SKM-1 (cell line): ENCODE results near the gene ZNF516.

Experiments used
- DNase-seq: peaks from one replicate; lab custom pipeline; 2025; ENCODE audit not compliant: unreplicated experiment; lab: John Stamatoyannopoulos, UW

ZNF516 gene

DNA sequence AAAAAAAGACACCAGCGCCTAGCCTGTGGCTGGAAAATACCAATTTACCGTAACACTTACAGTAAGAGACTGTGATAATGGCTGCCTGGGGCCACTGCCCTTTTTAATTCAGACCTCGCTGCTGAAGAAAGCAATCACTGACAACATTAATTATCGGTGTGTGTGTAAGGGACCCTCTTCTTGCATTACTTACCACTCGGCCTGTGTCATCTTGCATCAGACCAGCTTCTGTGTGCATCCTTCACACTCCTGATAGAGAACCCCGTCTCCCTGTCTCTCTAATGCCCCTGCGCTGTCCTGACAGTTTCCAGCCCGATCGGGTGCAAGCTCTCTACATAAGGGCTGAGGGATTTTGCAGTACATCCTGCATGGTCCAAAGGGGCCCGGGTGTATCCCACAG lies 124.4 kb downstream of the ZNF516 start:
- no peak for DNase-seq

DNA sequence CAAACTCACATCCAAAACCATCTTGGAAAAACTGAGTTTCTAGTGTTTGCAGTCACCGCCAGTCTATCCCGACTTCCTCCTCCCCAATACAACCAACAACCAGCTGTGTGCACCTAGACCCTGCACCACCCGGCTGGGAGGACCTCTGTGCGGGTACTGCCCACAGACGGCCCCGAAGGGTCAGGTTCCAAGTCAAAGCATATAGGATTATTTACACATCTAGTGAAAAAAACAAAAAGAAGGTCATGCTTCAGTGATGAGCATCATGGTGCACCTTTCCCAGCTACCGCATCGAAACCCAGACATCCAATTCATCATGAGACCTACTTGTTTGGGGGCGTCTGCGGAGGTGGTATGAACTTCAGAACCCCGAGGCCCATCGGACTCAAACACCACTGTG lies 124.8 kb downstream of the ZNF516 start:
- DNase-seq: no peak

DNA sequence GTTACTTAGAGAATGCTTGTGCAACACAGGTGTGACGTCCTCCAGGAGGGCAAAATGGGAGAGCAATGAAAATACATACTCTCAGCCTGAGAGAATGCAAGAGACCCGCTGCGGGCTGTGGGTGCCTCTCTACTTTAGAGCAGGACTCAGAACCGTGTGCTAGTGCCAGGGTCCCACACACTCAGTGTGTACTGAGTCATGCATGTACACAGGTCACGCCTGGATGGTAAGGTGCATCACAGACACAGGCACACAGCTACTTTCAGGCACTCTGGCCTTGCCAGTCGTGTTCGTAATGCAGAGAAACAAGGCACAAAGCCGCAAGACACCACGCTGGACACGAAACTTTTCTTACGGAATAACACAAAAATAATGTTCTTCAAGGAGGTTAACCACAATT lies 125.3 kb downstream of the ZNF516 start:
- DNase-seq: no peak

DNA sequence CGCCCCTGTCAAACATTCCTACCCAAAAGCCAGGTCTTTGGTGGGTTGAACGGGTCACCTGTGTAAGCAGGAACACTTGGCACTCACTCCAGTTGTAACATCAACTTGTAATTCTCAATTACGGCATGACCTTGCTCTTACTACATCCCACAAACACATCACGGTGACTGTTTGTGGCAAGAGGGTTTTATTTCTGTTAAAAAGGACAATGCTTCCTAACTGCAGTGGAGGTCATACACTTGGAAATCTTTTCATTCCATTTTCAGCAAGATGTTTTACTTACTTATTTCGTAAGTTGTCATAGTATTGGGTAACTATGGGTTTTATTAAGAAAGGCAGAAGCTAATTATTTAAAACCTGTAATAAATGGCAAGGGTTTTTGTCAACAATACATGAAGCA lies 126.1 kb downstream of the ZNF516 start:
- no peak for DNase-seq

DNA sequence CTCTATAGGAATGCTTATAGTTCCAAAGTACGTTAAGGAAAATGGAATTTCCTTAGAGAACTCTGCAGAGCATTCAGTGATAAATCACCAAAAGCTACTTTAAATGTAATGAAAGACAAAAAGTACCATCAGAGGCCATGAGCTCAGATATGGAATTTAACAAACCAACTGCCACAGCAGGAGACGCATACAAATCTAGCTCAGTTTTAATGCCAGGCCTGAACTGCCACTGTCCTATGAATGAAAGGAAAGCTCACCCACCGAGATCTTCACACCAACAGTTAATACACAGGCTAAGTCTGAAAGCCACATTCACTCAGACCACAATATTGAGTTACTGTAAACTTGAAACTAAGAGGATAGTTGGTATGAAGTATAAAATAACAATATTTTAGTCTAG lies 126.8 kb downstream of the ZNF516 start:
- no peak for DNase-seq

DNA sequence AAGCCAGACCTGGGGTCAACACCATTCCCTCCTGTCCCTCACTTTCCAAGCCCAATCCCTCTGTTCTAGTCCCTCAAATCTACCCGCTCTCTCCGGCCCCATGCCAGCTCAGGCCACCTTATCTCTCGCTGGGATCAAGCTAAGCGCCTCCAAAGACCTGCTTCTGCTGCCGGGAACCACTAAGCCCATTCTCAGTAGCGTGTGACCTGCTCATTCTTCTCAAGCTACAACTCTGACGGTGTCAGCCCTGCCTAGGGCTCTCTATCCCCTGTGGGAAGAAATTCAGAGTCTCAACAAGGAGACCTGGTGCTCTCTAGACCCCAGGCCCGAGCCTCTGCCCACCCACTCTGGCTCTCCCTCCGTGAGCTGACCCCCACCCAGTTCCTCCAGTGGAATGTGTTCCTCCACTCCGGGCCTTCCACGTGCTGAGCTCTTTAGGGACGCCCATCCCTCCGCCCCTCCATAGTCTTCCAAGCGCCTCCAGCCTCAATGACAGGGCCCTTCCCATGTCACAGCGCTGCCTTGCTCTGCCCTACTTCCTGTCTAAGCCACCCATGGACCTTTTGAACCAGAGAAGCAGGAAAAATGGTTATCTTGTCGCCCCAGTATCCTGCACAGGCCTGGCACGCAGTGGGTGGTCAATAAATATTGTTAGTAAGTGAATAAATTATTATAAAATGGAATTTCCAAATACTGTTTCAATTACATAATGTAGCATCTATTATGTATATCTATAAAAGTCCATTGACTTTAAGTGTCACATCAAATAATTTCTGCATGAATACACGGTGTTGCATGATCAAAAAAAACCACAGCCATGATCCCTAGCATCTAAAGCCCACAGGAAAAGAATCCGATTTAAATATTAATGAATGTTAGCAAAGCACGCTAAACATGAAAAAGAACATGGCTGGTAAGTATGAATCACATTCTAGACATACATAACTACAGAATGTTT lies 127.6 kb downstream of the ZNF516 start:
- DNase-seq: no peak

DNA sequence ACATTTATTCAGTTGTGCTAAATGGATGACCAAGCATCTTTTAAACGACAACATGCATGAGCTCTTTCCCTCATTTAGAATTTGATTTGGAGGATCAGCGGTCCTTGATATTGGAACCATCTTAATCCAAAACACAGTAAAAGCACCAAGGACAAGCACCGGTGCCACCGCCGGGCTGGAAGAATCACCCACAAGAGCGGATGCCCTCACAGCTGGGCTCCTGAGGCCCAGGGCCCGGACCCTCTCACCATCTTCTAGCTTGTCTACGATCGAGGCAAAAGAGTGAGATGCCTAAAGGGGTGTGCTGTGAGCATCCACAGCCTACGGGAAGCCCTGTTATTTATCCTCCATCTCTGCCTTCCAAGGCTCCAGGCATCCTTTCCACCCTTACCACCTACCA lies 129.5 kb downstream of the ZNF516 start:
- DNase-seq: no peak

DNA sequence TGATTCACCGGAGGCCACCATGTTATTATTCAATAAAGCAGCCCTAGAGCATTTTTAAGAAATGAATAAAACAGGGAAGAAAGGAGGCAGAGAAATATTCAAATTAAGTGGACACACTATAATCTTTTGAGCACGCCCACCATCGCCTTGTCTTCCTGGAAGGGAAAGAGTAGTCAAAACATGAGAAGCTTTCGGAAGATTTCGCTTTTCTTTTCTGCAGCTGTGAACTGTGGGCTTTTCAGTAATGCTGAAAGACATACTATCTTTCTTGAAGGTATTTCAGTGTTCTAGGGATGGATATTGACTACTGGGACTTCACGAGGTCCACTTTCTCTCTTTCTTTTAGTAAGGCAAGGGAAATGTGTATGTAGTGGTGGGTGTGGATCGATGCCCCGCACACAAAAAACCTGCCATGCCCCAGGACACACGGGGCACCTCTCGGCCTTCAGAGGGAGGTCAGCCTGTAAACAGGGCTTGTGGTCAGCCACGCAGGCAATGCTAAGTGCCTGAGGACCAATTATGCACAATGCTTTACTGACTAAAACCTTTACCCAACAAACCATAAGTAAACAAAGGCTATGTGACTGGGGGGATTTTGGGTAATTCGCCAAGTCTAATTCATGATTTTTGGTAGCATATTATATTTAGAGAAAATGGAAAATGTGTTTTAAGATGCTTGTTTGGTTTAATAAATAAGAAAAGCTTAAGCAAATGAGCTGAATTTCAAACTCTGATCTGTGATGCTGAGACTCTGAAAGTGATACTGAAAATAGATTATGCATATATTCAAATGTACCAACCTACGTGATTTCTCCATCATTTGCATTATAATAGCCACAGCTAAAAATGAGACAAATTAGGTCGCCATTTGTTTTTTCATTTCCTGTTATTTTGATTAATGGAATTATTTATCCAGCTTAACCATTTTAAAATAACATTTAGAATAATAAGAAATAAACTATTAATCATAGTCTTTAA lies 130.5 kb downstream of the ZNF516 start:
- DNase-seq: no peak

DNA sequence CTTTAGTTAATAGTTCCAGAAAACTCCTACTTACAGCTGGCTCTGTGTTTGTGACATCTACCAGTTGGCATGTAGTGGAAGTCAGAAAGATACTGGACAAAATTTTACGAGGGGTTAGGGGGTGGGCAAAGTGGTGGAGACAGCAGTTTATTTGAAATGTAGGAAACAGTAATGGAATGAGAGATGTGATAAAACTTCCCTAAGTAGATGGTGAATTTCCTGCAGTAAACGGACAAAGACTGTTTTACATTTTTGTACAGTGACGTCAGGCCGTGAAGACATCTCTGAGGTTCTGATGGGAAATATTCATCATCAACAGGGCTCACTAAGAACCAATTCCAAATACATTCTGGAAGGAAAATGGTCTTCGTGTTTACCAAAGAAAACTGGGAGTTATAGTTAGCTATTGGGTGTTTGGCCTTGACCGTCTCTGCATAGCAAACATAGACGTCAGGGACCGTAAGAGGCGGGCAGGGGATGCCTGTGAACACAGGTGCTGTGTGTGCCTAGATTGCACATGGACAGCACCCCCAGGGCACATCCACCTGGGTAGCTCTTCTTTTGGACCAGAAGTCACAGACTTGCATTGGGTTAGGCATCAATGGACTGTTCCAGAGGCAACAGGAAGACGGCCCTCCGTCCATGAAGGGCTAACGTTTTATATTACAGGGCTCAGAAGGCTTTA lies 131.5 kb downstream of the ZNF516 start:
- no peak for DNase-seq

DNA sequence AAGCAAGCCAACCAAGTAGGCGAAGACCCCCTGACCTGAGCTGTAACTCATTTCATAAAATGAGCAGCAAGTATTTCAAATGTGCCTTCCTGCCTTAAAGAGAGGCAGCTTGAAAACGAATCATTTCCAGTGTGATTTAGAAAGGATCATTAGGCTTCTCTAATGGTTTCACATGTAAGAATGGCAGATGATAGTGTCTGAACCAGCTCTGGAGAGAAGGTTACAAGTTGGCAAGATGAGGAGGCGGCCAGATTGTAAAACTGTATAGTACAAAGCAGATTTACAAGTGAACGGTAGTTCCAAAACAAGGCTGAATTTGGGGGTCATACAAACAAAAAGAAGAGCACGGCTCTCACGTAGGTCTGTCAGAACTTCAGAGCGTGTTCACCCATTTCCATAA lies 132.4 kb downstream of the ZNF516 start:
- no peak for DNase-seq

DNA sequence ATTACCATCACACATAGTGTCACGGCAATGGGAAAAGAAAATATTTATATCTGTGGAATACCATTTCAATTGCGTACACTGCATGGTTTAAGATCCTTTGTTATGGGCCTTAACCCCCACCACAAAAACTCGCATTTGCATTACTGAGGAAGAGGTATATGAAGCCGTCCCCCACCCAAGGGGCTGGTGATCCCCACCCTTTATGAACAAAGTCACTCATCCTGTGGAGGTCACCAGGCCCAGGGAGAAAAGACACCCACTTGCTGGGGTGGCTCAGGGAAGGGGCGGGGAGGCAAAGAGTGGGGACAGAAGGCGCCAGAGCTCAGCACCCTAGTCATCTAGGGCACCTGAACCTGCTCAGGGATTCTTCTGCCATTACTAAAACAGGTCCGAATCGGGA lies 133.8 kb downstream of the ZNF516 start:
- no peak for DNase-seq

DNA sequence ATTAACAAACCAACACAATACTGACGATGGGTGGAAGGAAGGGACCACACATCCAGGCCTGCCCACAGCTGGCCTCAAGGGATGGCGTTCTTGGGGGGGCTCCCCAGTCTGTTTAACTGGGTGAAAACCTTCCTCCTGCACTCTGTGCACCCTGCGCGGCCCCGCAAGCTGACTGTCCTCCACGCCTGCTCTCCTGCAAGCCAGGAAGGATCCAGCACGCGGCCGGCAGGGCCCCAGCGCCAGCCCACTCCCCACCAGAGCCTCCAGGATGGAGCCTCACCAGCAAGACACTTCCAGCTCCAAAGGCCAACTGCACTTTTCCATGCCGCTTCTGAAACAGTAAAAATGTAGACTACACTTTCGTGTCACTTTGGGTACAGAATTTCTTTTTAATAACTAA lies 135.1 kb downstream of the ZNF516 start:
- no peak for DNase-seq

DNA sequence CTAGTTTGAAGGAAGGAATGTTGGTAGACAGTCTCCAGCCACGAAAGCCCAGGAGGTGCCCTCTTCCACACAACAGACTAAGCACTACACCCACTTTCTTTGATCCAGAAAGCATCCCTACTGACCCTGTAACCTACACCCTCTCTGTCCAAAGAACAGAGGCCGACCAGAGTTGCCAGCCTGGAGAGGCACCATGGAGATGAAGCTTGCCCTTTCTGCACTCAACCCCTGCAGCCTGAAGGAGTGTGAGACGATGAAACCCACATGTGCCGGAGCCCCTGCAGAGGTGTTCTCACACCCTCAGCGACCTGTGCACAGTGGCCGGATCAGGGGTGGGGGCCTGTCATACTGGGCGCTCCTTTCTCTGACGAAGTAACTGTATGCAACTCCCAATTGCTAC lies 136.3 kb downstream of the ZNF516 start:
- no peak for DNase-seq

DNA sequence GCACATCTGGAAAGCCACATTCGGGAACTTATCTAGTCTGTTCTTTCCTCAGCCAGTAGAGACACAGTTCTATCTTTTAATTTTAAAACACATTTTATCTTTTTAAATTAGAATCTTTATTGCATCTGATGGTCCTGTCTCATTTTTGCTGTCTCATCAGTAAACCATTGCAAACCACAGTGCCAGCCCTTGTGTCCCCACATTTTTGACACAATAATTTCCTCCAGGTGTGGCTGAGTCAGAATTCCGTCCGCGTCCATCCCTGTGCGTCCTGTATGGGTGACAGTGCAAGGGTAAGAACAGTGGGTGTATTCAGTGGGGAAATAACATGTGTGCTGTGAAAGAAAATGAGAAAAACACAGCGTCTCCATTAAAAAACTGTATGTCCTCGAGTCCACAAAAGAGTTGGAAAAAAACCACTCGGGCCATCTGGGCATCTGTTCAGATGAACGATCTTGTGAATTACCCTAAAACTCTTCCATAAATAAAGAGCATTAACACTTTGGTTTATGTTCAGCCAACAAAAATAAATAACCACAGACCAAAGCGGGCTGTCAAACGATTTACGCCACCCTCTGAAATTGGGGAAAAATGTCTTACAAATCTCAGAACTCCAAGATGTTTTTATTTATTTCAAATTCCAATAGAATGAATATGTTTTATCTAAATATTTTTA lies 137.3 kb downstream of the ZNF516 start:
- DNase-seq: no peak

DNA sequence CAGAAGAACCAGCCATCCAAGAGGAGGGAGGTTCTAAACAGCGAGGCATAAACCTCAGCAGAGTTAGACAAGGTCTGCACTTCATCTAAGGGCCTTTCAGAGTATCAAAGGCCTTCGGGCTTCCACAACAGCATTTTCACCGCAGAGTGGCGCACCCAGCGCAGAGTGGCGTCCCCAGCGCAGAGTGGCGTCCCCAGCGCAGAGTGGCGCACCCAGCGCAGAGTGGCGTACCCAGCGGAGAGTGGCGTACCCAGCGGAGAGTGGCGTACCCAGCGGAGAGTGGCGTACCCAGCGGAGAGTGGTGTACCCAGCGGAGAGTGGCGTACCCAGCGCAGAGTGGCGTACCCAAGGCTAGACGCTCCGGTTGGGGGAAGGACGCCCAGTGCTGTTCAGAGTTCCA lies 137.9 kb downstream of the ZNF516 start:
- DNase-seq: no peak

DNA sequence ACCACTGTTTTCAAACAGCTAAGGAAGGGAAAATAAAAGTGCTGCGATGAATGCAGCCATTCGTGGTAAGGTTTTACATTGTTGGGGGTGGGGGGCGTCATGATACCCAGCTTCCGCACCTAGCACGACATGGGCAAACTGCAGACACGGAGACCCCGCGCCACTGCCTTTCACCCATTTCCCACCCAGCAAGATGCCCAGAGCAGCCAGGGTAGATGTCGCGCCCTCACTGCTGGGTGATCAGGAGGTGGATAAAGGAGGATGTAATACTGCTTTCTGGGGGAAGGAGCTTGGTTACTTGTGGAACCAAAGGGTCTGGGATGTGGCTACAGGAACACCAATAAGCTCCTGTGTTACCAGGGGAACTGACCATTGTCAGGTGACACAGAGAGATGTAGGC lies 138.4 kb downstream of the ZNF516 start:
- DNase-seq: no peak

DNA sequence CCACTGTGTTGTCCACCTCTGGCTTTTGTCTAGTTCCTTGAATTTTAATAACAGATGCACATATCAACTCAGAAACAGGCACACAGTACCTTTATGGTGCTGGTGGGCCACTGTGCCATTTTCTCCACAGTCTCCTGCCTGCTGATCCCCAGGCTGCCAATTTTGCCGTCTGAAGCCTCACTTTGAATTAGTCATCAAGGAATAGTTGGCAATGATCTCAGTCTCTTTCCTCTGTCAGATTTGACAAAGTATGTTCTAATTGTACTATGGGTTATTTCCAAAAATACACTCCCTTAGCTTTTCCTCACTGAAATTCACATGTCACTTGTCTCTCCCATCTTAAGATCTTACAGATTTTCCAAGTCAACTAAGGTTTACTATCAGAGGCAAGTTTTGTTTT lies 140.7 kb downstream of the ZNF516 start:
- no peak for DNase-seq

DNA sequence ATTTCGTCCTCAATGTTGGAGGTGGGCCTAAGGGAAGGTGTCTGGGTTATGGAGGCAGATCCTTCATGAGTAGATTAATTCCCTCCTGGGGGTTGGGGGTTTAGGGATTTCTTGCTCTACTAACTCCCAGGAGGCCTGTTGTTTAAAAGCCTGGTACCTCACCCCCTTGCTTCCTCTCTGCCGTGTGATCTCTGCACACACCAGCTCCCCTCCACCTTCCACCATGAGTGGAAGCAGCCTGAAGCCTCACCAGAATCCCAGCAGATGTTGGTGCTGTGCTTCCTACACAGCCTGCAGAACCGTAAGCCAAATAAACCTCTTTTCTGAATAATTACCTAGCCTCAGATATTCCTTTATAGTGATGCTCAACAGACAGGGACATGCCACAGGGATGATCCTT lies 141.5 kb downstream of the ZNF516 start:
- no peak for DNase-seq

DNA sequence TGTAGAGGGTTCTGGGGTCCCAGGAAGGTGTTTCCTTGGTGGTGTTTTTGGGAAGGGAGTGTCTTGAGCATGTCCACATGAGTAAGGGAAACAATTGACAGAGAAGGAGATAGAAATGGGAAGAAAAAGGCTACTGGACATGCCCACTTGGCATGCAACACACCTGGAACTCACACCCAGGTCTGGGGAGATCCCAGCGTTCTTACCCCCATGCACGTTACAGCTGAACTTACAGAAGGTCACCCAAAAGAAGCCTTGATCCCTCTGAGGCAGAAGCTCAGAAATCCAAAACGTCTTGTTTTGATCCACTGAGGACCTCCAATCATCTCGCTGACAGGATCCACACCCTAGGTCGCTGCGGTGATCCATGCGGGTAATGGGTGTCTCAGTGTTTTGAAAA lies 142.0 kb downstream of the ZNF516 start:
- no peak for DNase-seq

DNA sequence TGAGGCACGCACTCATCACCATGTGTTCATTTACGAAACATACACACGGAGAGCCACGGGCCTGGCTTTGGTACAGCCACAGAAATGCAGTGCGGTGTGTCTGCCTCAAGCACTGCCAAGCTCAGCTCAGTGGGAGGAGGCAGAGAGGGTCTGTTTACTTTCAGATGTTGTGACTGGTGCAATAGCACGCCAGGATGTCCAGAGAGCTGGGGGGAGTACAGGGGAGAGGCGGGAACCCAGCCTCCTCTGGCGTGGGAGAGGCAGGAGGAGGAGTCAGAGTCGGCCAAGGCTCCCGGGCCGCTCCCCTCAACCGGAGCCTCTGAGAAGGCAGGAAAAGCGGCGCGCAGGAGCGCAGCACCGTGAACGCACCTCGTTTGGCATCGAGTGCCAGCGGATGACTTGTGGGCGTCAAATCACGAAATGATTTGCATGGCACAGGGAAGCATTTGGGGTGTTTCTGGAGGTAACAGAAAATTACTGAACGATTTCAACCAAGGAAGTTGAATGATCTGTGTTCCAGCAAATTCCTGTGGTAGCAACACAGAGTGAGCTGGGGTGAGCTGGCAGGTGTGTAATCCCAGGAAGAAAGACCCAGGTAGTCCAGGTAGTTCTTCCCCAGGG lies 143.0 kb downstream of the ZNF516 start:
- no peak for DNase-seq
